HG02588 (cell line): Measurements from ENCODE around the gene PPP1R27.

Experiments used
- ATAC-seq: cut with Tn5 transposase; IDR thresholded peaks from one replicate; pipeline ENCODE4 v1.9.1; 2021; ENCODE audit warnings: mild to moderate bottlenecking, moderate library complexity; ENCODE audit not compliant: unreplicated experiment

Gene PPP1R27

GRCh38 chr17:81807210-81807719, 27.6 kb downstream of the PPP1R27 start:
- ATAC-seq = no peak

DNA sequence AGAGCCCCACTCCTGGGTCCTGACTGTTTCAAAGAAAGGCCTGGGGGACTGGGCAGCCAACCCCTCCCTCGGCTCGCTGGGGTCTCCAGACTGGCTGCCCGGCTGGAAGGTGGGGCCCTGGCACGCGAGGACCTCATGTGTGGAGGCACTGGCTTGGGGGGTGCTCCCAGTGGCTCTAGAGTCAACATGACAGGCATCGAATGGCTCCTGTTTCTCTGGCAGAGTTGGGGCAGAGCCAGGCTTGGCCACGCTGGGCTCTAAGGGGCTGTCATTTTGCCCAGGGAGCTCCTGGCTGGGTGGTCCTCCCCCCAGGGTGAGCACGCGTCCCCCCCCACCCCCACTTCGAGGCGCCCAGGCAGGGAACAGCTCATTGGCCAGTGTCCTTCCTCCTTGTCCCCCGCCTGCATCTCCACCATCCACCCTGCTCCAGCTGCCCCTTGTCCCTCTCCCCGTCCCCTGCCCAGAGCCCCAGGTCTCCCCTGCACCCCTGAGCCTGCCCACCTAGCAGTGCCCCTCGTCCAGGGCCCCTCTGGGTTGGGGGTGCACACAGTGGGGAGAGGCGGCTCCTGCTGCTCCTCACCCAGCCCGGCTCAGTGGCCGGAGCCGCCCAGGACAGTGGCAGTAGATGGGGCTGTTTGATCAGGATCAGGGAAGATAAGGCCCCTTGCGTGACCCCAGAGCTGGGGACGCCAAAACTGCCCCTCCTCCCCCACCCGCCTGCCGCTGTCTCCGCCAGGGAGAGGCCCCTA, 28.2 kb downstream of the PPP1R27 start:
- no peak for ATAC-seq

DNA sequence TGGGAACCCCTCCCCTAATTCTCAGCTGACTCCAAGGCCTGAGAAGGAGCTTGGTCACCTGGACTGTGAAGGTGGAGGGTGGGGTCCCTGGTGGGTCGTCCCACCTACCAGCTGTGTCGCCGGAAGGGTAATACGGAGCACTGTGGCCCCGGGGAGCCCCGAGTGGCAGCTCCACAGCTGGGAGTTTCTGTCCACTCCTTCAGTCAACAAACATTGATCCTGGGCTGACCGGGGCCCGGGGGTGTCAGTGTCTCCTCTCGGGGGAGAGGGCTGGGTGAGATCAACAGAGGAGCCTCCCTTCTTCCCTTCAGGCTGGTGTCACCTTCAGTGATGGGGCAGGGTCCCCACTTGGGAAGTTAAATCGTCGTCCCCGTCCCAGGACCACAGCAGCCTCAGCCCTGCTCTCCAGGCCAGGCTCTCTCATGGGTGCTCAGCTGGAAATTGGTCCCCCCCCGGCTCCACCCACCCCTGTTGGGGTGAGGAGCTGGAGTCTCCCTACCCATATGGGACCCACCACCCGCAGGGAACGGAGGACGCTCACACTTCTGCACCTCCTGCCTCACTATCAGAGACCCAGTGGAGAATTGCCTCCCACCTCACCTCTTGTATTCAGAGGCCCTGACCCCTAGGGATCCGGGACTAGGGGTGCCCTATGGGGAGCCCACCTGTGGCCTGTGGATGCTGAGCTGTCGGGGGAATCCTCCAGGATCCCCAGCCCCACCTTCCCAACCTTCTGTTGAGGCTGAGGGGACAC, 29.0 kb downstream of the PPP1R27 start:
- ATAC-seq = no peak

DNA sequence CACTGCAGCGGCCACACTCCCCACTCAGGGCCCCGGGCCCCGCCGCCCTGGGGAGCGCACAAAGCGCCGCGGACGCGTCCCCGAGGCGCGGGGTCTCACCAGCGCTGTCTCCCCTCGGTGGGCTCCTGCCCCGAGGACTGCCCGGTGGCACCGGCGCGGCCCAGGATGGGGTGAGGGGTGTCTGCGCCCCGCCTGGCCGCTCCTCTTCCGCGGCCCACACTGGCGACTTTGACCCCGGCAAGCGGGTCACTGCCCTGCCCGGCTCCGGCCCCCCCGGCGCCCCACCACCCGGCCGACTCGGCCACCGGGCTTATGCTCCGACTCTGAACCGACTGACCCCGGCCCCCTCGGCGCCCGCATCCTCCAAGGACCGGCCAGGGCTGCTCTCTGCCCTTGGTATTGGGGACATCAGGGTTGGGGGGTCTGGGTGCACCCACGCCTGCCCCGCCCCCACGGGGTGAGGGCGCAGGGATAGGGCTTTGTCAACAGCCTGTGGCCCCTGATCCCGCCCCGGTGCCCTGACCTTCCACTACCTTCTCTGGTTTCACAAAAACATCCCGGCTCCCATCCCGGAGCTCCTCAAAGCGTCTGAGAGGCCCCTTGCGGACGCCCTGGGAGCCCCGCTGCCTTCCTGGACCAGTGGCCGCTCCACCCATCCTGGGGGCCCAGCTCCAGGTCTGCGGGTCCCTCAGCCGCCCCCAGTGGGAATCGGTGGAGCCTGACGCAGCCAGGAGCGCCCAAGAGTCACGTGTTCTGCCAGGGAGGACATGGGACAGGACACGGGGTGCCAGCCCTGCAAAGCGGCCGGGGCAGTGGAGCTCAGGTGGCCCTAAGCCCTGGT, 30.1 kb downstream of the PPP1R27 start:
- no peak for ATAC-seq

DNA sequence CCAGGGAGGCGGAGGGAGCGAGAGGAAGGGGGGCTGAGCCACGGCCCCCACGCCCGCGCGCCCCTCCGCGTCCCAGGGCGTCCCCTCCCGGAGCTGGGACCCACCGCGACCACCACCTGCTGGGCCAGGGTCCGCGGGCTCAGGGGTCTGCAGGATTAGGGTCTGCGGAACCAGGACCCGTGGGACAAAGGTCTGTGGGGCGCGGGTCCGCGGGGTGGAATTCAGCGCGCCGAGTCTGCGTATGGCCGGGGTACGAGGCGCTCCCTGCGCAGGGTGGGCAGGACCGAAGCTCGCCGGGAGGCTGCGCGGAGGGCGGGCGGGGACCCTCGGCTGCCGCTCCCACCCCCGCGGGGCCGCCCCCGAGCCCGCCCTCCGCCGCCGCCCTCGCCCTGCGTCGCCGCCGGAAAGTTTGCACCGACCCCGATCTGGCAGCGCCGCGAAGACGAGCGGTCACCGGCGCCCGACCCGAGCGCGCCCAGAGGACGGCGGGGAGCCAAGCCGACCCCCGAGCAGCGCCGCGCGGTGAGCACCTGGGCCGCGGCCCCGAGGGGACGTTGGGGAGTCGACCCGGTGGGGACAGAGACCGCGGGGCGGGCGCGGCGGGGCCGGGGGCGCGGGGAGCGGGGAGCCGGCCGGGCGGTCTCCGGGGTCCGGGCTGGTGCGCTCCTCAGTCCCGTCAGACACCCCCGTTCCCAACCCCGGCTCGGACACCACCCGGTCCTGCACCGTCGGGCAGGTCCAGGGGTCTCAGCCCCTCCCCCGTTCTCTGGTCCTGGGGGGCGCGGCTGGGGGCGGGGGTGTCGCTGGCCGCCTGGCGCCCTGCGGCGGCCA, 30.9 kb downstream of the PPP1R27 start, which contains the start of gene GCGR:
GCGR (plus strand) TSS at position 423 of the 831 bp plus-strand sequence. CDS start 4,869 bp downstream, outside the sequence.
- ATAC-seq = no peak

DNA sequence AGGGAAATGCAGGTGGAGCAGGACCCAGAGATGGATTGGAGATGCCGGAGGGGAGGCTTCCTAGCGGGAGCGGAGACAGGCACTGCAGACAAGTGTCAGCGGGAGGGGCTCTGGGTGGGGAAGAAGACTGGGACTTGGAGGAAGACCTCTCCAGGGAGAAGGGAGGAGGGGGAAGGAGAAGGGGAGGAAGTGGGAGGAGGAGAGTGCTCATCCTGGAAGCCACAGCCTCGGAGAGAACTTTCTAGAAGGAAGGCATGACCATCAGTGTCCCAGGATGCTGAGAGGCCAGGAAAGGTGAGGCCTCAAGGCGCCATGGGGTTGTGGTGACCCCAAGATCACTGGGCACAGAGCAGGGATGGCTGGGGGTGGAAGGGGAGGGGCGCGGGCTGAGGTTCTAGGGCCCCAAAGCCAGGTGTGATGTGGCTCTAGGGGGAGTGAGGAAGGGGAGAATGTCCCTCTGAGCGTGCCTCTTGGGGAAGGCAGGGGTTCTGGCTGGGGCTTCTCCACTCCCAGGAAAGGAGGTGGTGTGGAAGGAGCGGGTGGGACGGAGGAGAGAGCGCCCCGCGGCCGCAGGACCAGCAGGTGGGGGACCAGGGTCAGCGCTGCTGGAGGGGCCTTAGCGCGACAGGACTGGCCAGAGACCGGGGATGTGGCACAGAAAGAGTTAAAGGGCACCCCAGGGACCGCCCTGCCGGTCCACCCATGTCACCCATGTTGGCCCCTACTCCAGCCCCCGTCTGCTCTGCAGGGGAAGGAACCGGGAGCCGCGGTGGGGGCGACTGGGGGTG, 31.8 kb downstream of the PPP1R27 start:
- no peak for ATAC-seq

DNA sequence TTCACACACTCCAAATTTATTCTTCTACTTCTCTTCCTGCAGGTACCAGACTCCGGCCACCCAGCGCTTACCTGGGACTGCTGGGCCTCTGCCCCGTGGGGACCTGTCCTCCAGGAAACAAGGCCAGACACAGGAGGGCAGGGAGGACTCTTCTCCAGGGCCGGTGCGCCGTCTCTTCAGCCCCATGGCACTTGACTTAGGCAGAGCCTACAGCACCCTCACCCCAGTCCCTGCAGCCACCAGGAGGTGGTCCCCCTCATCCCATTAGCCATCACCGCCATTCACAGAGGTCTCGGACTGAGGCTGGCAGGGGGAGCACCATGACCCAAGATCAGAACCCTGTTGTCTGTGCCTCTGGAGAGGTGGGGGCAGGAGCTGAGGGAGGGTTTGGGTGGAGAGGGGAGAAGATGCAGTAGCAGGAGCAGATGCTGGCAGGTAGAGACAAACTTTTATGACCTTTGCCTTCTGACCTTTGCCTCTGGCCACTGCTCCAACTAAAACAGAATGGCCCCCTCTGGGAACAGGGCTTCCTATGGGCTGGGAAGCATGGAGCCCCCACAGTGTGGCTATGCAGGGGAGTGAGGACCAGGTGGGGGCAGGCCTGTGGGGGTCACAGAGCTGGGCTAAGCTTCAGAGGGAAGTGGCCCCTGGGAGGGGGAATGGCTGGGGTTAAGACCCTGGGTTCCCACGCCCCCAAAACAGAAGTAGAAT, 32.6 kb downstream of the PPP1R27 start:
- no peak for ATAC-seq

DNA sequence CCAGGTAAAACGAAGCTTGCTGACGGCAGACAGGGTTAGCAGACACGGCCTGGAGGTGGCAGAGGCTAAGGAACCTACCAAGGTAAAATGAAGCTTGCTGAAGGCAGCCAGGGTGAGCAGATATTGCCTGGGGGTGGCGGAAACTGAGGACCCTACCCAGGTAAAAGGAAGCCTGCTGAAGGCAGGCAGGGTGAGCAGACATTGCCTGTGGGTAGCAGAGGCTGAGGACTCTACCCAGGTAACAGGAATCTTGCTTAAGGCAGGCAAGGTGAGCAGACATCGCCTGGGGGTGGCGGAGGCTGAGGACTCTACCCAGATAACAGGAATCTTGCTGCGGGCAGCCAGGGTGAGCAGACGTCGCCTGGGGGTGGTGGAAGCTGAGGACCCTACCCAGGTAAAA, 33.5 kb downstream of the PPP1R27 start:
- ATAC-seq = no peak

GRCh38 chr17:81794509-81794908, 40.3 kb downstream of the PPP1R27 start:
- ATAC-seq = no peak

DNA sequence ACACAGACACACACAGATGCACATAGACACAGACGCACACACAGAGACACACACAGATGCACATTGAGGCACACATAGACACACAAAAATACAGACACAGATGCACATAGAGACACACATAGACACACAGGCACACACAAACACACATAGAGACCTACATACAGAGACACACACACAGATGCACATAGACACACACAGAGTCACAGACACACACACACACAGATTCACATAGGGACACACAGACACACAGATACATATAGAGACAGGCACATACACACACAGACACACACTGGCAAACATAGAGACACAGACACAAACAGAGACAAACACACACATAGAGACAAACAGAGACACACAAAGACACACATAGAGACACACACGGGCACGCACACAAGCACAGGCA, 40.8 kb downstream of the PPP1R27 start:
- no peak for ATAC-seq

DNA sequence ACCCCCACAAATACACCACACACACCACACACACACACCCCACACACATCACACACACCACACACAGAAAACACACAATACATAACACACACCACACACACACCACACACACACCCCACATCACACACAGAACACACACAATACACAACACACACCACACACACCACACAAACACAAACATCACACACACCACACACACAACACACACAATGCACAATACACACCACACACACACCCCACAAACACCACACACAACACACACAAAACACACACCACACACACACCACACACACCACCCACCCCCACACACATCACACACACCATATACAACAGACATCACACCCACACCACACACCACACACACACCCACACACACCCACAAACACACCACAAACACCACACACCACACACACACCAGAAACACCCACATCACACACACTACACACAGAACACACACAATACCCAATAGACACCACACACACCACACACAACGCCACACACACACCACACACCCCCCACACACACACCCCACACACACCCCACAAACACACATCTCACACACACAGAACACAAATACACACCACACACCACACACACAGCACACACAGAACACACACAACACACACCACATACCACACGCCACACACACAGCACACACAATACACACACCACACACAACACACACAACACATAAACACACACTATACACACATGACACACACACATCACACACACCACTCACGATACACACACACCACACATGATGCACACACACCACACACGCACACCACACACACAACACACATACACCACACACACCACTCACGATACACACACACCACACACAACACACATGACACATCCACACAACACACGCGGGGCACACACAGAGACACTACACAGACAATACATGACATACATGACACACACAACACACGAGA, 41.9 kb downstream of the PPP1R27 start:
- ATAC-seq = no peak
